ENCODE data around the gene VAT1.
A peak's percentile ranks its signal among the peaks of the same experiment; 100 is the strongest.
"Not testable (repeated sequence)": the region's sequence is repeated elsewhere in the genome, so short reads cannot be mapped to it uniquely, and the experiment has no call there.

VAT1 gene

DNA sequence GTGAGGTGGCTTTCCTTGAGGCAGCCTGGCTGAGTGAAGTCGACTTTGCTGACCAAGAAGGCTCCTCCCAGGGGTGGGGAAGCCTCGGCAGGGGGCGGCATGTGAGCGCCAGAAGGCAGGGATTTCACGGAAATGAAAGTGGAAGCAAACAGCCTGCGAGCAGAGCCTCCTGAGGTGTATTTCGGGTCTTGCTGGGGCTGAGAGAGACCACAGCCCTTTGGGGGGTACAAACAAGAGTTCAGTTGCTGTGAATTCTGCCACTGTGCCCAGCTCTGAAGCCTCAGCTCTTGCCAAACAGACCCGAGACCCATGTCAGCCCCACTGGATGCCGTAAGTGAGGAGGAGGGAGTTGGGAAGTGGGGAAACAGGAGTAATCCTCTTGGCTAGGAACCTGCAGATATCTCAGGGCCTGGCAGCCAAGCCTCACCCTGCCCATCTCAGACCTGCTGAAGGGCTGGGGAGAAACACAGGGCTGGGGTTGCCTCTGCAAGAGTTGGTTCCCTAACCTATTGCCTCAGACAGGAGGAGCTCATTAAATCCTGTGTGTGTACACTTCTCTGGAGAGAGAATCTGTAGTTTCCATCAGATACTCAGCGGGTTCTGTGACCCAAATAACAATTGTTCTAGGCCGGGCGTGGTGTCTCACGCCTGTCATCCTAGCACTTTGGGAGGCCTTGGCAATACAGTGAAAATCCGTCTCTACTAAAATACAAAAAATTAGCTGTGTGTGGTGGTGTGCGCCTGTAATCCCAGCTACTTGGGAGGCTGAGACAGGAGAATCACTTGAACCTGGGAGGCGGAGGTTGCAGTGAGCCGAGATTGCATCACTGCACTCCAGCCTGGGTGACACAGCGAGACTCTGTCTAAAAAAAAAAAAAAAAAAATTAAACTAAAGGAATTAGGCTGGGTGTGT is 15.3 kb downstream of the VAT1 start, which contains the start of gene IFI35:
IFI35 (plus strand) TSS at position 146 of the 913 bp plus-strand sequence; CDS start at position 310, 164 bp downstream.
- peak; percentile 88 for DNase-seq (ENCODE audit: low spot score)

DNA sequence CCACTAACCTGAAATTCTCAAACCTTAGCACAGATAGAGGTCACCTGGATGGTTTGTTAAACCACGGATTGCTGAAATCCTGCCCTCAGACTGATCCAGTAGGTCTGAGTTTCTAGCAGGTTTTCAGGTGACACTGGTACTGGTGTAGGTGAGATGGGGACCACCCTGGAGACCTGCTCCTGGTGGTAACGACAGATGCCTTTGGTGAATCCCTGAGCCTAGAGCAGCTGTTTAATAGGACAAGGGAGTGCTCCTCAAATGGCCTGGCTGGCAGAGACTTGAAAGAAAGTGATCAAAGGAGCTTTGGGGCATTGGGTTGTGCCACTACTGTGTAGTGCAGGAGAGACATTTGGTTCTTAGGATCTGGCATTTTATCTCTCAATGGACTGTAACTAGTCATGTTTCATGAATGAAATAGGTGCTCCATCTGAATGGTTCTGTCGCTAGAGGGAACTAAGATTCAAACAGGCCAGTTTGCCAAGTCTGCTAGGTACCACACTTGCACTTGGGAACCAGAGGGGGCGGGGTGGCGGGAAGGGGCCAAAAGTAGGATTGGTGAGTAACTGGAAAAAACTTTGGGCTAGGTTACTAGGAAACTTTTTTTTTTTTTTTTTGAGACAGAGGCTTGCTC is 18.5 kb downstream of the VAT1 start:
- DNase-seq (ENCODE audit: low spot score) = peak; percentile 44

DNA sequence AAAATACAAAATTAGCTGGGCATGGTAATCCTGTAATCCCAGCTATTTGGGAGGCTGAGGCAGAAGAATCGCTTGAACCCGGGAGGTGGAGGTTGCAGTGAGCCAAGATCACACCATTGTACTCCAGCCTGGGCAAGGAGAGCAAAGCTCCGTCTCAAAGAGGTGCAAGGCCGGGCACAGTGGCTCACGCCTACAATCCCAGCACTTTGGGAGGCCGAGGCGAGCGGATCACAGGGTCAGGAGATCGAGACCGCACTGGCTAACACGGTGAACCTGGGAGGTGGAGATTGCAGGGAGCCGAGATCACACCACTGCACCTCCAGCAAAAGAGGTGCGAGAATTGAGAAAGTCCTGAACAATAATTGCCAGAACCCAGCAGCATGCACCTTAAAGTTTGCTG is 21.3 kb downstream of the VAT1 start:
- DNase-seq (ENCODE audit: low spot score) = not testable (repeated sequence)

DNA sequence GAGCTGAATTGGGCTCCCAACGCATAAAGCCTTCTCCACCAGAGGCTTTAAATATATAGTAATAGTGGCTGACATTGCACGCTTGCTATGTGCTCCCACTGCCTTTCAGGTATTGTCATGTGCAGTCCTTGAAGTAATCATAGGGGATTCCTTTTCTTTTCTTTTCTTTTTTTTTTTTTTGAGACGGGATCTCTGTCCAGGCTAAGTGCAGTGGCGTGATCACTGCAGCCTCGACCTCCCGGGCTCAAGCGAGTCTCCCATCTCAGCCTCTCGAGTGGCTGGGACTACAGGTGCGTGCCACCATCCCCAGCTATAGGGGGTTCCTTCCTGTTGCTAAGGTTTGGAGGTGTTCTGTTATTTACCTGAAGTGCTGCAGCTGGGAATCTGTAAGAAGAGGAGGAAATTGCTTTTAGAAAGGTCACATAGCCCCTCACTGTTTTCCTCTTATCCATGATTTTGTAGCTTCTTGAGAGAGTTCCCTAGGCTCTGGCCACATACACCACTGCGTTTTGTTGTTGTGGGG is 23.1 kb downstream of the VAT1 start:
- DNase-seq (ENCODE audit: low spot score) = no peak

DNA sequence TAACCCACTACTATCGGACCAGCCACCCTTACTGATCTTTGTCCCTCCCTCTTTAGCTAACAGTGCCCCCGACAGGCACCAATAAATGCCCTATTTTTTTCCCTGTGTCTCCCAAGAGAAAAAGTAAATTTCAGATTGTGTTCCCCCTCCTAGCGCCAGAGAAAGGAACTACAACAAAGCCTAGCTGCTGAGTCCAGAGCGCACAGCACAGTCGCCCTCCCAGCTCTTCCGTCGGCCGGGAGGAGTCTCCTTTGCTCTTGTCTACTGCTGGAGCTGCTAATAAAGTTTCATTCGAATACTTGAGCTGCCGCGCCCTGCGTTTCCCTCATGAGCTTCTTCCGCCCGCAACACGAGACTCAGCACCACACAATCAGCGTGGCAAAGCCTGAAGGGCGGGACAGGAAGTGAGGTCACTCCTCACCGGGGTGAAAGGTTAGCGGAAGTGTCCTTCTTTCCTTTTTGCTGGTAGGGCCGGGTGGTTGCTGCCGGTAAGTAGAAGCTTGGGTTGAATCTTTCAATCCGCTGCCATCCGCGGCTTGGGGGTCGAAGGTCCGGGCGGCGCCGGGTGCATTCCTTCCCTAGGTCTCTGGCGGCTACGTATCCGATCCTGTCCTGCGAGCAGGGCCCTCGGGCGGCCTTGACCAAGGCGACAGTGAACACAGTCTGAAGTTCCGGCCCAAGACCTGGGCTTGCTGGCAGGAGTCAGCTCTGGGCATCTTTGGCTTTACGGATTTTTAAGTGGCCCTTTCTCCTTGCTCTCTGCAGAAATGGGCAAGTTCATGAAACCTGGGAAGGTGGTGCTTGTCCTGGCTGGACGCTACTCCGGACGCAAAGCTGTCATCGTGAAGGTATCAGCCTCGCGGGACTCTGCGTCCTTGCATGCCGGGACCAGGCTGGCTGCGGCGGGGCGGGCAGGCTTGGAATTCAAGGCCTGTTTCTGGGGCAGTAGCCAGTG is 23.9 kb downstream of the VAT1 start, which contains the start of gene RPL27:
RPL27 (plus strand) TSS at position 436 of the 955 bp plus-strand sequence; CDS start at position 768, 332 bp downstream.
- peak; percentile 94 for DNase-seq (ENCODE audit: low spot score)

DNA sequence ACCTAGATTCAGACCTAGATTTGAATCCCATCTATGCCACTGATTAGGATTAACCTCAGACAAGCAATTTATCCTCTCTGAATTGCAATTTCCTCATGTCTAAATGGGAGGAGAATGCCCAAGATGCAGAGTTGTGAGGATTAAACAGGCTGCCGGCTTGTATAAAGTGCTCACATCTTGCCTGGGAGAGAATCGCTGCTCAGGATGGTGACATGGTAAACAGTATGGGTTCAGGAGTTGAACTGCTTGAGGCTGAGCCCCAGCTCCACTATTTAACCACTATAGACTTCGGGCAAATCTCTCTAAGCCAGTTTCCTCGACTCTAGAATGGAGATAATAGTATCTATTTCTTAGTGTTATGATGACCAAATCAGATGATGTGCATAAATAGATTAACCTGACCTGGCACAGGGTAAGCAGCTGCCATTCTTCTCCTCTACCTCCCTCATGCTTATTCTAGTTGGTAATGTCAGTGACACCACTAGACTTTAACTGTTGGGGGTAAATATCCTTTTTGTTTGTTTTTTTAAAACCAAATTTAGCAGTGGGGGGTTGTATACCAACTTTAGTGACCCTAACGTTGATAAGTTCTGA is 24.7 kb downstream of the VAT1 start:
- no peak for DNase-seq (ENCODE audit: low spot score)

DNA sequence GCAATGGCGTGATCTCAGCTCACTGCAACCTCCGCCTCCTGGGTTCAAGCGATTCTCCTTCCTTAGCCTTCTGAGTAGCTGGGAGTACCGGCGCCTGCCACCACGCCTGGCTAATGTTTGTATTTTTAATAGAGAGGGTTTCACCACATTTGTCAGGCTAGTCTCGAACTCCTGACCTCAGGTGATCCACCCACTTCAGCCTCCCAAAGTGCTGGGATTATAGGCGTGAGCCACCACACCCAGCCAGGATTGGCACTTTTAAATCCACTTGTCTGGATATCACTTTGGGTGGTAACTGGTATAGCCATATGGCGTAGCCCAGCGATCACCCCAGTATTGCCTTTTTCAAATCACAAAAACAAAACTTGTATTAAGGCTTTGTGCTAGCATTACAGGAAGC is 28.3 kb downstream of the VAT1 start:
- not testable (repeated sequence) for DNase-seq (ENCODE audit: low spot score)

DNA sequence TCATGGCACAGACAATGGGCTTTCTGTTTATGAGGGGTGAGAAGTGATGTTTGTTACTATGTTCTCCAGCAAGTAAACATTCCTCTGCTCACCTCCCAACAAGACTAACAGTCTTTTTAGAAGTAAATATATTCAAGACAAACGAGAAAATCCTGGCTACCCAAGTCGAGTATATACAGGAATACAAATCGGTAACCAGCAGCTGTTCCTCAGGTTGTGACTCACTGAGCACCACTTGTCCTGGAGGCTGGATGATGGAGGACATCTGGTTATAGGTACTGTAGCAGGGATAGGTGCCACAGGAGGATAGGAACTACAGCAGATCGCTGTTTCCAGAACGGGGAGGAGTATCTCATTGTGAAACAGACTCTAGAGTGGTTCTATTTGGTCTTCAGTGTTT is 29.3 kb downstream of the VAT1 start:
- DNase-seq (ENCODE audit: low spot score) = no peak

DNA sequence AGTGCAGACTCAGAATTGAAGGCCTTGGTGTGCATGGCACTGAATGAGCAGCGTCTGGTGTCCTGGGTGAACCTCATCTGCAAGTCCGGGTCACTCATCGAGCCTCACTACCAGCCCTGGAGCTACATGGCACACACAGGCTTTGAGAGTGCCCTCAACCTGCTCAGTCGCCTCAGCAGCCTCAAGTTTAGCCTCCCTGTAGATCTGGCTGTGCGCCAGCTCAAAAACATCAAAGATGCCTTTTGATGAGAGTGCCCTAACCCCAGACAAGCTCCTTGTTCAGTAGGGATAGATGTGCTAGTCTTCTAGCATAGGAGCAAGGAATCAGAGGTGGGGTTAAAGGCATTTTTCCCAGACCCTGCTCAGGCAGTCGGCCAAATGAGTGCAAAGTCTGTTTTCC is 30.7 kb downstream of the VAT1 start:
- no peak for DNase-seq (ENCODE audit: low spot score)

DNA sequence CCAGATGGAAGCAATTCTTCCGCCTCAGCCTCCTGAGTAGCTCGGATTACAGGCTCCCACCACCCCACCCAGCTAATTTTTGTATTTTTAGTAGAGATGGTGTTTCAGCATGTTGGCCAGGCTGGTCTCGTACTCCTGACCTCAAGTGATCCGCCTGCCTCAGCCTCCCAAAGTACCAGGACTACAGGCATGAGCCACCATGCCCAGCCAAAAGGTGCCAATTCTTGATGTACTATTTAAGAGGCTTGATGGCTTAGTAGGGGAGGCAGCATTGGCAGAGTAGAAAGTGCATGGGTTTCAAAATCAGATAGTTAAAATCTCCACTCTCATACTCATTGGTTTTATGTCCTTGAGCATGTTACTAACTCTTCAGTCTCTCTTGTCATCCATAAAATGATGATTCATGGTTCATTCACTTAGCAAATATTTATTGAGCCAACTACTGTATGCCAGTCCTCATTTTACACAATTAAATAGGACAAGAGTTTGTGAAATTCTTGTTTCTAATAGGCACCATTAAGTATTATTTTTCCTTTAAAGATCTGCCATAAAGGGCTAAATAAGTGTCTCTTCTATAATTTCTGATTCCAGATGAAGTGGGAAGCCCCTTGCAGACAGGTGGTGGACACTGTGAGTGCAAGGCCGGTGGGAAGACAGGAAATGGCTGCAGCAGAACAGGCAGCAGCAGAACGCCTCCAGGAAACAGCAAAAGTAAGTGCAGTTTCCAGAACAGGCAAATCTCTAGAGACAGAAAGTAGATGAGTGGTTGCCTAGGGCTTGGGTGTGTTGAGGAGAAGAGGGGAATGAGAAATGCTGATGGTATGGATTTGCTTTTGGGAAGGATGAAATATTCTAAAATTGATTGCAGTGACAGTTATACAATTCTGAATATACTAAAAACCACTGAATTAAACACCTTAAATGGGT is 32.2 kb downstream of the VAT1 start:
- DNase-seq (ENCODE audit: low spot score) = no peak

DNA sequence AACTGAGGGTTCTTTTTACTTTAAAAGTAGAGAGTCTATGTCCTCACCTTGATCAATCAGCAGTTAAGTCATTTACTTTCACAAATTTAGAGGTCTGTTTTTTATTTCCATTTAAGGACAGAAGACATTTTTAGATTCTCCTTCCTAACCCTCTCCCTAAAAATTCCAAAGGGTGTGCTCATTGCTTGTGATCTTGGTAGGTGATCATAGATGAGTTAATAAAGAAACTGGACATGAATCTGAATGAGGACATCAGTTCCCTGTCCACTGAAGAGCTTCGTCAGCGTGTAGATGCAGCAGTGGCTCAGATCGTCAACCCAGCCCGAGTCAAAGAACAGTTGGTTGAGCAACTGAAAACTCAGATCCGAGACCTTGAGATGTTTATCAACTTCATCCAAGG is 33.0 kb downstream of the VAT1 start:
- DNase-seq (ENCODE audit: low spot score) = no peak

DNA sequence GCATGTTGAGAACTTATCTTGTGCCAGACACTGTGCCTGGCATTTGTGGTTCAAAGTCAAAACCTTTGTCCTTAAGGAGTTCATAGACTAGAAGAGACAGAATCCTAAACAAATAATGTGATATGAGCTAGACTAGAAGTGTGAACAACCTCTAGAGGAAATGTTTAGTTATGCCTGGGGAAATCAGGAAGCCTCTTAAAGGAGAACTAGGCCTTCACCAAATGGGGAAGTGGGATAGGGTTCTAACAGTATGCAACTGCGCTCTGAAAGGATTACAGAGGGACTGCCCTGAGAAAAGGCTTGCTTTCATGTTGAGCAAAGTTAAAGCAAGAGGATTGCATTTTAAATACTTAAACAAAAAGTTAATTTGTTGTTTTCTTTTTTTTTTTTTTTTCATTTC is 37.0 kb downstream of the VAT1 start:
- DNase-seq (ENCODE audit: low spot score) = no peak

DNA sequence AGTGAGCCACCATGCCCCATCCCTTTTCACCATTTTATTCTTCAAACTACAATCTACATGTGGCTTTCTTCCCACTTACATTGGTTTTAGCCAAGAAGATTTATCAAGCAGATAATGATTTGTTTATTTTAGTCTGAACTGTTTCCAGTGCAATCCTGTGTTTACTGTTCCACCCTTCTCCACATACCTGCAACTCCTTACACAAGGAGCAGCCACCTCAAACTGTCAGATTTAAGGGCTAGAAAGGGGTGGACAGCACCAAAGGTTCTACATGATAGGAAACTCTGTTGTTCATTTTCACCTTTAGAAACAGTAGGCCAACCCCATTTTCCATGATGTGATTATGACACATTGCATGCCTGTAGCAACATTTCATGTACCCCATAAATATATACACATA is 39.9 kb downstream of the VAT1 start:
- no peak for DNase-seq (ENCODE audit: low spot score)

DNA sequence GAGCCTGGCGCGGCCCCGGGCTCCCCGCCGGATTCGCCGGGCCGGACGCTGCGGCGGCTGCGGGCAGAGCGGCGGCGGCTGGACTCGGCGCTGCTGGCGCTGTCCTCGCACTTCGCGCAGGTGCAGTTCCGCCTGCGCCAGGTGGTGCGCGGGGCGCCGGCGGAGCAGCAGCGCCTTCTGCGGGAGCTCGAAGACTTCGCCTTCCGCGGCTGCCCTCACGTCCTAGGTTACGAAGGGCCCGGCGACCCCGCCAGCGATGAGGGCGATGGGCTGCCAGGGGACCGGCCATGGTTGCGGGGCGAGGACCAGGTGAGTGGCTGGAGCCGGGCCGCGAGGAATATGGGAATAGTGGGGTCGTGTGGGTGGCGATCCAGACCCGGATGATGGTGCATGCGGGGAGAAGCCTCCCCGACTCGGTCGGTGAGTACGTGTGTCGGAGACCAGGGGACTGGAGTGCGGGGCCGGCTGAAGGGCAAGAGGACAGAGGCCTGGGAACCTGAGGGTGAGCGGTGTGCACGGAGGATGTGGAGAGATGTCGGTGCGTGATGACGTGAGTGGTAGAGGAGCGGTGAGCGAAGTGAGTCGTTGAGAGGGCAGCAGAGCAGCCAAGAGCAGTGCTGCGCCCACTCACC is 41.3 kb downstream of the VAT1 start:
- peak; percentile 51 for DNase-seq (ENCODE audit: low spot score)

DNA sequence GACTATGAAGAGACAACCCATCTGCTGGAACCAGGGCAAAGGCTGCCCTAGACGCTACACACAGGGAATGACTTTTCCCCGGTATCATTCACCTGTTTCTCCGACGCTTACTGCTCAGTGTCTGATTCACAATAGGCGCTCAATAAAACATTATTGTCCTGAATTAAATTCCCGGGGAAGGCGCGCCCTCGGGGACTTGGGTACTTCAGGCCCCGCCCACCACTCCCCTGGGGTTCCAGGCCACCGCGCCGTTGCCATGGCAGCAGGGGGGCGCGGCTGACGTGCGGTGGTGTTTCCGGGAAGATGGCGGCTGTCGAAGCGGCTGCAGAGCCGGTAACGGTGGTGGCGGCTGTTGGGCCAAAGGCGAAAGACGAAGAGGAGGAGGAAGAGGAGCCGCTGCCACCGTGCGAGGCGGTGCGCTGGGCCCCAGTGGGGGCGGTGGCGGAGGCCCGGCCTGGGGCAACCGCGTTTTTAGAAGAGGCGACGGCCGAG is 41.9 kb downstream of the VAT1 start, which contains the start of gene RUNDC1:
RUNDC1 (plus strand) TSS at position 292 of the 492 bp plus-strand sequence; CDS start at position 304, 12 bp downstream.
- DNase-seq (ENCODE audit: low spot score) = peak; percentile 96

DNA sequence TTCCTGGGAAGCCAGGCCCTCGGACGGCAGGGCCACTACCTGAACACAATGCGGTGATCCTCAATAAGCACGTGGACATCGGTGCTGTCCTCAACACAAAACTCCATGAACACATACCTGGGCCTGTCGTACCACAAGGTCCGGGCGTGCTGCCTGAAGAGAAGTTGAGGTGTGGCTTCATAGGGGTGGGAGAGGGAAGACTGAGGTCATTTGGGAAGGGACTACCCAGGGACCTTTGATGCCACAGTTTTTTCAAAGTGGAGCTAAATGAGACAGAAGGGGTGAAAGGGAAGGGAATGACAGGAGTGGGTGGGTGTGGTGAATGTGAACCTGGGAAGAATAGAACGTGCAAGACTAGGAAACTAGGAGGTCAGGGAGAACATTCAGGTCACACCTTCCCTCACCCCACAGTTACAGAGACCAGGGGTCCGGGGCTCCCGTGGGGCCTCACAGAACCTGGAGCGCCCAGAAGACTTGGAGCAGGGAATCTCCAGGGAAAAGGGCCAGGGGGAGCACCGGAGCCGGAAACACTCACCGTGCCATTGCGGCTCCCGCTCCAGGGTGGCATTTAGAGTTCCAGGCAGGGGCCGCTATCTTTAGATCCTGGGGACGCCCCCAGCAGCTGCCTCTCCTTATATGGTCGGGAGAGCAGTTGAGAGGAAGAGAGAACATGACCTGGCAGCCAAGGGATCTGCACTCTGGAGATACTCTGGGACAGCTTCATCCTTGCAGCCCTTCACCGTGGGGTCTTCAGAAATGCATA is 42.5 kb downstream of the VAT1 start, which contains the start of gene PTGES3L:
PTGES3L (minus strand) TSS at position 570 of the 763 bp plus-strand sequence; CDS start at position 543, 27 bp downstream.
- DNase-seq (ENCODE audit: low spot score) = peak; percentile 35

DNA sequence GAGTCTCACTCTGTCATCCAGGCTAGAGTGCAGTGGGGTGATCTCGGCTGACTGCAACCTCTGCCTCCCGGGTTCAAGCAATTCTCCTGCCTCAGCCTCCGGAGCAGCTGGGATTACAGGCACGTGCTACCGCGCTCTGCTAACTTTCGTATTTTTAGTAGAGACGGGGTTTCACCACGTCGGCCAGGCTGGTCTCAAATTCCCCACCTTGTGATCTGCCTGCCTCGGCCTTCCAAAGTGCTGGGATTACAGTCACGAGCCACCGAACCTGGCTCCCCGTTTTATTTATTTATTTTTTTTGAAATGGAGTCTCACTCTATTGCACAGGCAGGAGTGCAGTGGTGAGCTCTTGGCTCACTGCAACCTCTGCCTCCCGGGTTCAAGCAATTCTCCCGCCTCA is 46.5 kb downstream of the VAT1 start:
- DNase-seq (ENCODE audit: low spot score) = not testable (repeated sequence)

DNA sequence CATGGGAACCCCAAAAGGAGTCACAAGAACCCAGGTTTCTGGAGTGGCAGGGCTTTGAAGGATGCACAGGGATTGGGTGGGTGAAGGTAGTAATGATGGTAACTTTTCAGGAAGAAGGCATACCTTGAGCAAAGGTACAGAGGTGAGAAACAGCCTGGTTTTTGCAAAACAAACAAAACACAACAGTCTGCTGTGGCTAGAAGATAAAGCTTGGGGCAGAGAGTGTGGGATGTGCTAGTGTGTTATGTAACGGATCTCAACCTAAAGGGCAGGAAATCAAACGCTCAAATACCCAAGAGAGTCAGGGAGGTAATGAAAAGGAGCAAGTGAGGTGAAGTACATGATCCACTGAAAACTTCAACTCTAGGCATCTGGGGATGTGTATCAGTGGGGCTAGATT is 46.9 kb downstream of the VAT1 start:
- no peak for DNase-seq (ENCODE audit: low spot score)

Data from GM03348 (cell line).